ENCODE measurements around the gene PTPA. TPM values are rescaled to one million over a fixed set of nuclear protein-coding genes. Genes with fewer than 3 reads are reported as not detected.

PTPA gene
- total and polyA plus RNA-seq, 7 experiments from 2014 or later = 12.6 to 110 (median 48.1) TPM

GRCh38 chr9:129175515-129175824 lies 64.3 kb downstream of the PTPA start:
- Histone ChIP-seq H3K27ac (ENCODE audit: low read depth, low read length) (peak overlapping the region; percentile 46), H3K27me3 (ENCODE audit: control insufficient read depth in 2 of 2, insufficient read depth in 2 of 2, low read length in 2 of 2) (no peaks in the 10 kb centered on the region), H3K4me3 (ENCODE audit: low read length) (peak overlapping the region; percentile 86), H3K4me1 (ENCODE audit: control insufficient read depth in 2 of 2, insufficient read depth in 2 of 2, low read length in 2 of 2) (peaks cover 0 to 4% of the 10 kb centered on the region in 2 donors), H3K36me3 (ENCODE audit: control insufficient read depth in 2 of 3, insufficient read depth in 3 of 3, low read length in 3 of 3) (no peaks in the 10 kb centered on the region), H3K9me3 (ENCODE audit: control insufficient read depth in 2 of 3, low read length in 3 of 3) (no peaks in the 10 kb centered on the region)
- Mint-ChIP-seq H3K4me1 (peaks cover 0 to 19% (median 5%) of the 10 kb centered on the region in 7 donors), H3K4me3 (peak overlapping the region; percentile 86 to 96 (median 90)), H3K27ac (peak overlapping the region; percentile 61 to 85 (median 78)), H3K9me3 (no peaks in the 10 kb centered on the region), H3K36me3 (no peaks in the 10 kb centered on the region), H3K27me3 (peaks cover 0 to 19% (median 0%) of the 10 kb centered on the region in 5 donors)
- no peak for ATAC-seq
- DNase-seq = no peak
- intact Hi-C loops (cut with micrococcal nuclease) = loop anchor here (1.0 to 5.0 kb wide), 8 partner anchors 61 to 718 kb away; partner anchors contain the start of genes MIGA2 (in 1 of the 2) and ODF2 (in 1 of the 2)
- POLR2A ChIA-PET = interaction anchor here (2.9 to 8.2 kb wide), 3 partner anchors 36 to 450 kb away, joined by 15 to 119 read pairs (median 15); partner anchors contain the start of gene NTMT1
- CTCF ChIA-PET = interaction anchor here (1.0 to 6.2 kb wide), 5 partner anchors 9 to 449 kb away, joined by 3 to 37 read pairs (median 5); no protein-coding TSS in a partner anchor

- Mint-ChIP-seq H3K4me3 (peak overlapping the region; percentile 86 to 96 (median 90)), H3K36me3 (no peaks in the 10 kb centered on the region), H3K27ac (peak overlapping the region; percentile 61 to 85 (median 78)), H3K27me3 (peaks cover 0 to 19% (median 0%) of the 10 kb centered on the region in 5 donors), H3K4me1 (peaks cover 0 to 17% (median 5%) of the 10 kb centered on the region in 7 donors), H3K9me3 (no peaks in the 10 kb centered on the region)
- Histone ChIP-seq H3K27me3 (ENCODE audit: control insufficient read depth in 2 of 2, insufficient read depth in 2 of 2, low read length in 2 of 2) (no peaks in the 10 kb centered on the region), H3K36me3 (ENCODE audit: control insufficient read depth in 2 of 3, insufficient read depth in 3 of 3, low read length in 3 of 3) (no peaks in the 10 kb centered on the region), H3K9me3 (ENCODE audit: control insufficient read depth in 2 of 3, low read length in 3 of 3) (no peaks in the 10 kb centered on the region), H3K27ac (ENCODE audit: low read depth, low read length) (peak overlapping the region; percentile 46), H3K4me3 (ENCODE audit: low read length) (peak overlapping the region; percentile 86), H3K4me1 (ENCODE audit: control insufficient read depth in 2 of 2, insufficient read depth in 2 of 2, low read length in 2 of 2) (peaks cover 0 to 4% of the 10 kb centered on the region in 2 donors)
- DNase-seq = peak; percentile 25 to 79 (median 48)
- ChIA-PET CTCF (interaction anchor here (0.5 to 6.2 kb wide), 6 partner anchors 27 to 448 kb away, joined by 3 to 37 read pairs (median 4); no protein-coding TSS in a partner anchor), POLR2A (interaction anchor here (0.8 to 8.2 kb wide), 4 partner anchors 37 to 449 kb away, joined by 4 to 119 read pairs (median 15); partner anchors contain the start of gene NTMT1)
- peak; percentile 28 for ATAC-seq
- intact Hi-C loops (cut with micrococcal nuclease) = loop anchor here (1.0 to 5.0 kb wide), 14 partner anchors 37 to 719 kb away; partner anchors contain the start of genes PTPA (in 2 of the 2), CRAT (in 1 of the 2), MIGA2 (in 1 of the 2) and ODF2 (in 1 of the 2)
Measured at GRCh38 chr9:129175825-129176633, 64.8 kb downstream of the PTPA start.

GRCh38 chr9:129176701-129177442 lies 65.7 kb downstream of the PTPA start:
- Histone ChIP-seq H3K27ac (ENCODE audit: low read depth, low read length) (no peak overlapping the region), H3K4me3 (ENCODE audit: low read length) (peak overlapping the region; percentile 86), H3K36me3 (ENCODE audit: control insufficient read depth in 2 of 3, insufficient read depth in 3 of 3, low read length in 3 of 3) (no peaks in the 10 kb centered on the region), H3K27me3 (ENCODE audit: control insufficient read depth in 2 of 2, insufficient read depth in 2 of 2, low read length in 2 of 2) (no peaks in the 10 kb centered on the region), H3K9me3 (ENCODE audit: control insufficient read depth in 2 of 3, low read length in 3 of 3) (no peaks in the 10 kb centered on the region), H3K4me1 (ENCODE audit: control insufficient read depth in 2 of 2, insufficient read depth in 2 of 2, low read length in 2 of 2) (peaks cover 0 to 4% of the 10 kb centered on the region in 2 donors)
- Mint-ChIP-seq H3K27me3 (peaks cover 0 to 17% (median 0%) of the 10 kb centered on the region in 5 donors), H3K36me3 (no peaks in the 10 kb centered on the region), H3K27ac (peak overlapping the region in 3 of 9 donors; percentile 60 to 84 (median 76)), H3K4me1 (peaks cover 0 to 17% (median 5%) of the 10 kb centered on the region in 7 donors), H3K9me3 (no peaks in the 10 kb centered on the region), H3K4me3 (peak overlapping the region; percentile 75 to 96 (median 89))
- ChIA-PET CTCF (interaction anchor here (0.5 to 1.1 kb wide), 4 partner anchors 28 to 81 kb away, joined by 3 to 4 read pairs (median 3); no protein-coding TSS in a partner anchor), POLR2A (interaction anchor here (0.8 to 8.2 kb wide), 13 partner anchors 32 to 448 kb away, joined by 3 to 119 read pairs (median 5); partner anchors contain the start of genes C9orf50 and NTMT1)
- ATAC-seq = no peak
- DNase-seq = peak in 2 of 9 donors; percentile 2 to 47
- intact Hi-C loops (cut with micrococcal nuclease) = loop anchor here (1.0 to 5.0 kb wide), 10 partner anchors 38 to 720 kb away; partner anchors contain the start of genes PTPA (in 2 of the 2), CRAT (in 1 of the 2), MIGA2 (in 1 of the 2) and ODF2 (in 1 of the 2)

- Histone ChIP-seq H3K27ac (ENCODE audit: low read depth, low read length) (no peak overlapping the region), H3K4me1 (ENCODE audit: control insufficient read depth in 2 of 2, insufficient read depth in 2 of 2, low read length in 2 of 2) (peaks cover 0 to 4% of the 10 kb centered on the region in 2 donors), H3K27me3 (ENCODE audit: control insufficient read depth in 2 of 2, insufficient read depth in 2 of 2, low read length in 2 of 2) (no peaks in the 10 kb centered on the region), H3K9me3 (ENCODE audit: control insufficient read depth in 2 of 3, low read length in 3 of 3) (no peaks in the 10 kb centered on the region), H3K4me3 (ENCODE audit: low read length) (peak overlapping the region; percentile 81), H3K36me3 (ENCODE audit: control insufficient read depth in 2 of 3, insufficient read depth in 3 of 3, low read length in 3 of 3) (no peaks in the 10 kb centered on the region)
- peak overlapping the region in 7 of 10 donors; percentile 90 to 96 (median 91) for H3K4me3 Mint-ChIP-seq
- H3K27ac Mint-ChIP-seq = no peak overlapping the region
- no peaks in the 10 kb centered on the region for H3K9me3 Mint-ChIP-seq
- peaks cover 0 to 17% (median 5%) of the 10 kb centered on the region in 7 donors for H3K4me1 Mint-ChIP-seq
- H3K36me3 Mint-ChIP-seq = no peaks in the 10 kb centered on the region
- peak; percentile 1 for ATAC-seq
- CTCF ChIA-PET = interaction anchor here (0.6 to 1.2 kb wide), 4 partner anchors 10 to 131 kb away, joined by 3 to 4 read pairs (median 3); no protein-coding TSS in a partner anchor
- POLR2A ChIA-PET = interaction anchor here (0.6 to 8.2 kb wide), 26 partner anchors 15 to 449 kb away, joined by 3 to 119 read pairs (median 4); partner anchors contain the start of genes C9orf50 and NTMT1
- peaks cover 0 to 12% (median 0%) of the 10 kb centered on the region in 5 donors for H3K27me3 Mint-ChIP-seq
- no peak for DNase-seq
- intact Hi-C loops (cut with micrococcal nuclease) = loop anchor here (2.0 to 5.0 kb wide), 5 partner anchors 67 to 720 kb away; partner anchors contain the start of genes CRAT (in 1 of the 2), MIGA2 (in 1 of the 2), ODF2 (in 1 of the 2) and PTPA (in 1 of the 2)
Measured at GRCh38 chr9:129177443-129177790, 66.2 kb downstream of the PTPA start.

- POLR2A ChIA-PET = interaction anchor here (0.5 to 8.2 kb wide), 32 partner anchors 9 to 448 kb away, joined by 3 to 119 read pairs (median 4); partner anchors contain the start of genes C9orf50 and NTMT1
- H3K27me3 ChIP-seq (ENCODE audit: control insufficient read depth in 2 of 2, insufficient read depth in 2 of 2, low read length in 2 of 2) = no peaks in the 10 kb centered on the region
- Mint-ChIP-seq H3K36me3 (no peaks in the 10 kb centered on the region), H3K4me1 (peaks cover 0 to 17% (median 5%) of the 10 kb centered on the region in 7 donors), H3K9me3 (no peaks in the 10 kb centered on the region), H3K27me3 (peaks cover 0 to 7% (median 0%) of the 10 kb centered on the region in 5 donors), H3K27ac (peak within 1 kb of the TSS in 7 of 9 donors; percentile 43 to 81 (median 62)), H3K4me3 (peak within 1 kb of the TSS; percentile 90 to 96 (median 92))
- peak within 1 kb of the TSS; percentile 59 for H3K27ac ChIP-seq (ENCODE audit: low read depth, low read length)
- CTCF ChIA-PET = interaction anchor here (0.6 to 1.6 kb wide), 5 partner anchors 10 to 130 kb away, joined by 3 to 4 read pairs (median 3); no protein-coding TSS in a partner anchor
- no peaks in the 10 kb centered on the region for H3K36me3 ChIP-seq (ENCODE audit: control insufficient read depth in 2 of 3, insufficient read depth in 3 of 3, low read length in 3 of 3)
- DNase-seq (peak; percentile 89 to 97 (median 93)), ATAC-seq (peak; percentile 94)
- intact Hi-C loops (cut with micrococcal nuclease) = loop anchor here (1.0 to 5.0 kb wide), 9 partner anchors 24 to 721 kb away; partner anchors contain the start of genes CRAT (in 1 of the 2), MIGA2 (in 1 of the 2), NTMT1 (in 1 of the 2) and ODF2 (in 1 of the 2)
- peaks cover 0 to 4% of the 10 kb centered on the region in 2 donors for H3K4me1 ChIP-seq (ENCODE audit: control insufficient read depth in 2 of 2, insufficient read depth in 2 of 2, low read length in 2 of 2)
- peak within 1 kb of the TSS; percentile 86 for H3K4me3 ChIP-seq (ENCODE audit: low read length)
- no peaks in the 10 kb centered on the region for H3K9me3 ChIP-seq (ENCODE audit: control insufficient read depth in 2 of 3, low read length in 3 of 3)
Measured at GRCh38 chr9:129177791-129178567, 66.8 kb downstream of the PTPA start, which contains the start of gene IER5L. Gene IER5L (minus strand): TSS chr9:129178261. CDS start chr9:129178052, 209 bp downstream.

All from naive thymus-derived CD4-positive, alpha-beta T cell (primary cell).